Caco-2 (cell line): Measurements from ENCODE around the gene PCGF3. TPM values are rescaled to one million over a fixed set of nuclear protein-coding genes. Genes with fewer than 3 reads are reported as not detected.
"Not testable (repeated sequence)": the region's sequence is repeated elsewhere in the genome, so short reads cannot be mapped to it uniquely, and the experiment has no call there.

Experiments
- BruUV-seq: library from RNA; stranded (reverse); fragments of 400-500 nt; replicated peaks from 2 replicates; lab custom pipeline; 2021; lab: Mats Ljungman, UMichigan
- CTCF ChIA-PET: fragments of 300-600 bp; sonication (Branson Sonifier 250); formaldehyde crosslinking; loops from one replicate; lab custom pipeline; 2022; ENCODE audit warnings: antibody characterized with exemption; lab: Charles Lee
- POLR2A ChIA-PET: fragments of 300-600 bp; sonication (Branson Sonifier 250); formaldehyde crosslinking; loops from one replicate; lab custom pipeline; 2022; ENCODE audit warnings: antibody characterized with exemption; lab: Charles Lee
- DNase-seq, 2 experiments: peaks; one replicate each; pipeline versions ENCODE4 v3.0.0 to v3.0.0-alpha.2; 2020 to 2022
- H3K27me3 ChIP-seq: replicated peaks from 2 replicates; pipeline ENCODE4 v1.6.0; 2011; ENCODE audit warnings: low read length; ENCODE audit not compliant: control insufficient read depth, insufficient read depth
- H3K36me3 ChIP-seq: 2 replicates; pipeline ENCODE4 v1.5.1; 2011; ENCODE audit warnings: low read length; ENCODE audit not compliant: control insufficient read depth, insufficient read depth
- H3K4me1 ChIP-seq: fragments of 250-450 bp; sonication (Bioruptor Pico); 2 replicates; pipeline ENCODE4 v1.5.1; 2020; ENCODE audit warnings: mild to moderate bottlenecking
- H3K4me3 ChIP-seq: 2 replicates; pipeline ENCODE4 v1.5.1; 2011; ENCODE audit warnings: low read depth, mild to moderate bottlenecking, control low read depth, low read length
- H3K9me3 ChIP-seq: fragments of 250-450 bp; sonication (Bioruptor Pico); 2 replicates; pipeline ENCODE4 v1.5.1; 2020; ENCODE audit warnings: mild to moderate bottlenecking, moderate library complexity
- H3K27ac Mint-ChIP-seq: one replicate; pipeline ENCODE4 v1.8.0; 2022; ENCODE audit warnings: mixed read lengths; ENCODE audit not compliant: unreplicated experiment
- H3K27me3 Mint-ChIP-seq: one replicate; pipeline ENCODE4 v1.8.0; 2022; ENCODE audit warnings: mixed read lengths; ENCODE audit not compliant: insufficient read depth, unreplicated experiment
- H3K36me3 Mint-ChIP-seq: one replicate; pipeline ENCODE4 v1.8.0; 2022; ENCODE audit warnings: mild to moderate bottlenecking, mixed read lengths; ENCODE audit not compliant: insufficient read depth, unreplicated experiment
- H3K4me1 Mint-ChIP-seq: one replicate; pipeline ENCODE4 v1.8.0; 2022; ENCODE audit warnings: low read depth, mixed read lengths; ENCODE audit not compliant: unreplicated experiment
- H3K4me3 Mint-ChIP-seq: one replicate; pipeline ENCODE4 v1.8.0; 2022; ENCODE audit warnings: mild to moderate bottlenecking, moderate library complexity, mixed read lengths; ENCODE audit not compliant: unreplicated experiment
- H3K9me3 Mint-ChIP-seq: one replicate; pipeline ENCODE4 v1.8.0; 2022; ENCODE audit warnings: mixed read lengths; ENCODE audit not compliant: unreplicated experiment
- intact Hi-C: fragments of 100-400 bp; cut with micrococcal nuclease; formaldehyde crosslinking; loops from one replicate; pipeline ENCODE4 v1.10.0; 2022; ENCODE audit not compliant: unreplicated experiment
- total RNA-seq: library from RNA; stranded (reverse); gene quantifications from 2 replicates; pipeline ENCODE4 v1.2.3, GENCODE V29; 2022
- TF ChIP-seq, protein P1 (sequence below), 2 experiments: fragments of 200-600 bp in 1 of 2; IDR thresholded peaks; 1 replicate in 1 of 2; 2 replicates in 1 of 2; pipeline versions ENCODE4 v1.5.1 to v1.8.0; 2011 to 2022; ENCODE audit warnings: antibody characterized with exemption in 1 of 2, control low read depth in 1 of 2, inconsistent platforms in 1 of 2, low read depth in 1 of 2, low read length in 1 of 2, mild to moderate bottlenecking in 1 of 2, moderate library complexity in 1 of 2; ENCODE audit not compliant: insufficient read depth in 1 of 2, severe bottlenecking in 1 of 2, unreplicated experiment in 1 of 2

PCGF3 gene
- total RNA-seq, 1 experiment from 2014 or later, result 38.0 TPM

DNA sequence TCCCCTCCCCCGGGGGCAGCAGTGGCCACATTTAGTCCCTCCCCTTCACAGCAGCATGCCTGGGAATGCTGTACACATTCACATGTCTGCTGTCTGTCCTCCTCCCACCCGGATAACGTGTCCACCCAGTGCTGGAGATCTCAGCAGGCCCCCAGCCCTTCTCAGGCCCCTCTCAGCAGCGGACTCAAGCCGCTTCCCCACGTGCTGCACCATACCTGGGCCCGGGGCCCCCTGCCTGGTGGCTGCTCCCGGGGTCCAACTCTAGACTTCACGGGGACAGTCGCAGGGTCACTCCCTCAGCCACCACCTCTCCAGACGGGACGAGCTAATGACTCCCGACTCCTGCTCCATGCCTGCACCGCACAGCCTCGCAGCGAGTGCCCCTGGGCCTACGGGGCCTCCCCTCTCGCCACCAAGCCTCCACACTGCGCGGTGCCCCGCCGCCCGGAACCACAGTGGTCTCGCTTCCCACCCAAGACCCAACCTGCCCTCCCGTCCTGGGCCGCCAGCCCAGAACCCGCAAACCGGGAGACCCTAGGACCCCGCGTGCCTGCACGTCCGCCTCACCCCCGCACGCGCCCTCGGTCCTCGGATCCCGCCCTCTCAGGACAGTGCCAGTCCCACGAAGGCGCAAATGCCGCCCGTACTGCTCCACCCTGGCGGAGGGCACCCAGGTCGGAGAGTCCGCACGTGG lies 1.3 kb upstream of the PCGF3 start:
- BruUV-seq, result no TSS peak
- ChIA-PET POLR2A (no interaction called here), CTCF (no interaction called here)
- TF ChIP-seq, protein P1, sequence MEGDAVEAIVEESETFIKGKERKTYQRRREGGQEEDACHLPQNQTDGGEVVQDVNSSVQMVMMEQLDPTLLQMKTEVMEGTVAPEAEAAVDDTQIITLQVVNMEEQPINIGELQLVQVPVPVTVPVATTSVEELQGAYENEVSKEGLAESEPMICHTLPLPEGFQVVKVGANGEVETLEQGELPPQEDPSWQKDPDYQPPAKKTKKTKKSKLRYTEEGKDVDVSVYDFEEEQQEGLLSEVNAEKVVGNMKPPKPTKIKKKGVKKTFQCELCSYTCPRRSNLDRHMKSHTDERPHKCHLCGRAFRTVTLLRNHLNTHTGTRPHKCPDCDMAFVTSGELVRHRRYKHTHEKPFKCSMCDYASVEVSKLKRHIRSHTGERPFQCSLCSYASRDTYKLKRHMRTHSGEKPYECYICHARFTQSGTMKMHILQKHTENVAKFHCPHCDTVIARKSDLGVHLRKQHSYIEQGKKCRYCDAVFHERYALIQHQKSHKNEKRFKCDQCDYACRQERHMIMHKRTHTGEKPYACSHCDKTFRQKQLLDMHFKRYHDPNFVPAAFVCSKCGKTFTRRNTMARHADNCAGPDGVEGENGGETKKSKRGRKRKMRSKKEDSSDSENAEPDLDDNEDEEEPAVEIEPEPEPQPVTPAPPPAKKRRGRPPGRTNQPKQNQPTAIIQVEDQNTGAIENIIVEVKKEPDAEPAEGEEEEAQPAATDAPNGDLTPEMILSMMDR (IDR thresholded peaks at IDR 0.05; ENCODE audit: insufficient read depth in 1 of 2, low read depth in 1 of 2, low read length in 1 of 2, severe bottlenecking in 1 of 2, unreplicated experiment in 1 of 2), result no peak
- H3K4me1 ChIP-seq, result no peaks in the 10 kb centered on the region
- Mint-ChIP-seq H3K36me3 (peaks cover 18% of the 10 kb centered on the region), H3K4me1 (no peaks in the 10 kb centered on the region), H3K9me3 (no peaks in the 10 kb centered on the region), H3K27me3 (no peaks in the 10 kb centered on the region), H3K27ac (no peak overlapping the region), H3K4me3 (peak overlapping the region; percentile 81)
- intact Hi-C loops, result no loop called here
- DNase-seq, result no peak
- no peak overlapping the region for H3K4me3 ChIP-seq
- peaks cover 1% of the 10 kb centered on the region; the same call in 1 of the 2 replicates for H3K36me3 ChIP-seq
- no peaks in the 10 kb centered on the region for H3K9me3 ChIP-seq
- H3K27me3 ChIP-seq, result no peaks in the 10 kb centered on the region

DNA sequence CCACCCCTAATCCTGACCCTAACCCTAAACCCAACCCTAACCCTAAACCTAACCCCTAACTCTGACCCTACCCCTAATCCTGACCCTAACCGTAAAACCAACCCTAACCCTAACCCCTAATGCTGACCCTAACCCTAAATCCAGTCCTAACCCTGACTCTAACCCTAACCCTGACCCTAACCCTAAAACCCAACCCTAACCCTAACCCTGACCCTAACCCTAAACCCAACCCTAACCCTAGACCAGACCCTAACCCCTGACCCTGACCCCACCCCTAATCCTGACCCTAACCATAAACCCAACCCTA lies 708 bp upstream of the PCGF3 start:
- H3K27me3 ChIP-seq, result no peaks in the 10 kb centered on the region
- no peaks in the 10 kb centered on the region for H3K27me3 Mint-ChIP-seq
- H3K27ac Mint-ChIP-seq, result peak overlapping the region; percentile 66
- peaks cover 1% of the 10 kb centered on the region; the same call in 1 of the 2 replicates for H3K36me3 ChIP-seq
- H3K4me3 ChIP-seq, result peak overlapping the region; percentile 45
- TF ChIP-seq, protein P1 (IDR thresholded peaks at IDR 0.05; ENCODE audit: insufficient read depth in 1 of 2, low read depth in 1 of 2, low read length in 1 of 2, severe bottlenecking in 1 of 2, unreplicated experiment in 1 of 2), result no peak
- intact Hi-C loops, result no loop called here
- no peaks in the 10 kb centered on the region for H3K9me3 ChIP-seq
- H3K36me3 Mint-ChIP-seq, result peaks cover 22% of the 10 kb centered on the region
- H3K4me3 Mint-ChIP-seq, result peak overlapping the region; percentile 81
- ChIA-PET POLR2A (interaction anchor here (0.5 kb wide), 1 partner anchor 79 kb away, joined by 10 read pairs; no protein-coding TSS in a partner anchor), CTCF (no interaction called here)
- DNase-seq, result no peak
- H3K9me3 Mint-ChIP-seq, result no peaks in the 10 kb centered on the region
- no peaks in the 10 kb centered on the region for H3K4me1 Mint-ChIP-seq
- no peaks in the 10 kb centered on the region for H3K4me1 ChIP-seq
- BruUV-seq, result no TSS peak

DNA sequence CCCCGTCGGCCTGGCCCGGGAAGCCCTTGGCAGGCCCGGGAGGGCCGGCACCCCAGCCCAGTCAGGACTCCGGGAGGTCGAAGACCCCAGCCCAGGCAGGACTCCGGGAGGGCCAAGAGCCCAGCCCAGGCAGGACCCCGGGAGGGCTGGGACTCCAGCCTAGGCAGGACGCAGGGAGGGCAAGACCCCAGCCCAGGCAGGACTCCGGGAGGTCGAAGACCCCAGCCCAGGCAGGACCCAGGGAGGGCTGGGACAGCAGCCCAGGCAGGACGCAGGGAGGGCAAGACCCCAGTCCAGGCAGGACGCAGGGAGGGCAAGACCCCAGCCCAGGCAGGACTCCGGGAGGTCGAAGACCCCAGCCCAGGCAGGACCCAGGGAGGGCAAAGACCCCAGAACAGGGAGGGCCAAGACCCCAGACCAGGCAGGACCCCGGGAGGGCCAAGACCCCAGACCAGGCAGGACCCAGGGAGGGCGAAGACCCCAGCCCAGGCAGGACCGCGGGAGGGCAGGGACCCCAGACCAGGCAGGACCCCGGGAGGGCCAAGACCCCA lies 526 bp downstream of the PCGF3 start:
- H3K4me1 ChIP-seq, H3K36me3 ChIP-seq, H3K4me1 Mint-ChIP-seq, H3K9me3 ChIP-seq, BruUV-seq, CTCF ChIA-PET, H3K27me3 Mint-ChIP-seq, H3K27ac Mint-ChIP-seq, H3K27me3 ChIP-seq, H3K9me3 Mint-ChIP-seq, POLR2A ChIA-PET, intact Hi-C loops: not testable (repeated sequence)
- DNase-seq, result peak in 1 of 2 experiments; percentile 30
- peak overlapping the region; percentile 87 for H3K4me3 ChIP-seq
- Mint-ChIP-seq H3K4me3 (peak overlapping the region; percentile 81), H3K36me3 (peaks cover 34% of the 10 kb centered on the region)
